ENCODE results near the gene CBARP. TPM values are rescaled to one million over a fixed set of nuclear protein-coding genes. Genes with fewer than 3 reads are reported as not detected.

The CBARP gene
- total RNA-seq, 1 donor from 2014 or later: 26.2 TPM

DNA sequence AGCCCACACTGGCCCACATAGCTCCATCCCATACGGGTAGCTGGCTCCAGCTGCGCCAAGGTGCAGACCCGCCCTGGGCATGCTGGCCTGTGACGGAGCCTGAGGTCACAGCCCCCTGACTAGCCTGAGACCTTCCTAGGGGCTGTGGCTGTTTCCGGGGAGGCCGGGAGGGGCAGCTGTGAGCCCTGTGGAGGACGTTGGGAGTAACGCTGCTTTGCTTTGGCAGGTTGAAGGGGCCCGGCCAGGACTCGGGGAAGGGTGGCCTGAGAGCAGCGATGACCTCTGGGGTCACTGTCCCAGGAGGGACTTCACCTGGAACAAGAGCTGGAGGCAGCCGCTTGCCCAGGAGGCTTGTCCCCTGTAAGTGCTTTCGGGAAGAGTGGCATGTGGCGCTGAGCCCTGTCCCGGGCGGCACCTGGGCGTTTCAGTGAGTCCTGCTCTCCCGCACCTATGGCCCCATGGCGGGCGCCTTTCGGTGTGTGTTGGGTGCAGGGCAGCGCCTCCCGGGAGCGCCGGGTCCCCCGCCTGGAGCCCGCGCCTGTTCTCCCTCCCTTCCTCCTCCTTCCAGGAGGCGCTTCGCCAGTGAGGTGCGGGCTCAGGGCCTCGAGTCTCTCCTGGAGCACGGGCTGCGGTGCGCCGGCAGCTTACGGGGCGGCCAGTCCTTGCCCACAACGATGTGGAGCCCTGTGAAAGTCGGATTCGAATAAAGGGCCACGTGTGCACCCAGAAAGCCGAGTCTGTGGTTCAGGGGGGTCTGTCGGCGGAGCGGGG is 36.5 kb upstream of the CBARP start:
- H3K27me3 Mint-ChIP-seq (ENCODE audit: low read depth): peaks cover 19% of the 10 kb centered on the region
- H3K36me3 Mint-ChIP-seq (ENCODE audit: low read depth): peaks cover 23% of the 10 kb centered on the region
- peak overlapping the region; percentile 84 for H3K4me3 Mint-ChIP-seq
- TF ChIP-seq, protein P1, sequence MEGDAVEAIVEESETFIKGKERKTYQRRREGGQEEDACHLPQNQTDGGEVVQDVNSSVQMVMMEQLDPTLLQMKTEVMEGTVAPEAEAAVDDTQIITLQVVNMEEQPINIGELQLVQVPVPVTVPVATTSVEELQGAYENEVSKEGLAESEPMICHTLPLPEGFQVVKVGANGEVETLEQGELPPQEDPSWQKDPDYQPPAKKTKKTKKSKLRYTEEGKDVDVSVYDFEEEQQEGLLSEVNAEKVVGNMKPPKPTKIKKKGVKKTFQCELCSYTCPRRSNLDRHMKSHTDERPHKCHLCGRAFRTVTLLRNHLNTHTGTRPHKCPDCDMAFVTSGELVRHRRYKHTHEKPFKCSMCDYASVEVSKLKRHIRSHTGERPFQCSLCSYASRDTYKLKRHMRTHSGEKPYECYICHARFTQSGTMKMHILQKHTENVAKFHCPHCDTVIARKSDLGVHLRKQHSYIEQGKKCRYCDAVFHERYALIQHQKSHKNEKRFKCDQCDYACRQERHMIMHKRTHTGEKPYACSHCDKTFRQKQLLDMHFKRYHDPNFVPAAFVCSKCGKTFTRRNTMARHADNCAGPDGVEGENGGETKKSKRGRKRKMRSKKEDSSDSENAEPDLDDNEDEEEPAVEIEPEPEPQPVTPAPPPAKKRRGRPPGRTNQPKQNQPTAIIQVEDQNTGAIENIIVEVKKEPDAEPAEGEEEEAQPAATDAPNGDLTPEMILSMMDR (conservative IDR thresholded peaks at IDR 0.05): no peak
- no peaks in the 10 kb centered on the region for H3K9me3 Mint-ChIP-seq
- H3K27ac Mint-ChIP-seq (ENCODE audit: unreplicated experiment): no peak overlapping the region
- H3K4me1 Mint-ChIP-seq: peaks cover 49% of the 10 kb centered on the region
- DNase-seq (ENCODE audit: low read depth, low spot score): no peak

DNA sequence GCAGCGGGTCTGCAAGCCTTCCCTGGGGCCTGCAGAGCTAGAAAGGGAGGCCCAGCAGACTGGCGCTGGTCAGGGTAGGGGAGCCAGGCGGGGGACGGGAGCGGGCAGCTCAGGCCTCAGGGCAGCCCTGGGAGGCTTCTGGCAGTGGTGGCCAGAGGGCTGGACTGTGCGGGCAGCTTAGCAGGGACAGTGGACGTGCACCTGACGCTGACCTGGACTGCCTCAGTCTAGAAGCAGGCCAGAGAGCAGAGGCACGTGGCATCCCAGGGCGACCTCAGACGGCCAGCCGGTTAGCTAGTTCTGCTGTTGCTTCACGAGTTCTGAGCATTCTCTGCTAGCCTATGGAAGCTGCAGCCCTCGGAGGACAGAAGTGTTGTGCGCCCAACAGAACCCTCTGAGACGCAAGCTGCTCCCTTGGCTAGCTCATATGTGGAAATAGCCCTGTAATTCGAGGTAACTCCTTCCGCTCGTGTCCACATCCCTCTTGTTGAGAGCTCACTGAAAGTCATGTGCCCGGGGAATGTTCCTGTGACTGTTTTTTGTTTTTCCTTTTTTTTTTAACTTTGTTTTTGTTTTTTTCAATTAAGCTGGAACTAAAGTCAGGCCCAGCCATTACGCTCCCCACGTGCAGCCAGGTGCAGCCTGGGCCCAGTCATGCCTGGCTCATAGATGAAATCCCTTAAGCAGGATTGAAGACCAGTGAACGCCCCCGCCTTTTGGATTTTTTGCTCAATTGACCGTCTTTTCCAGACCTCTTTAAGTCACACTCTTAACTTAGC is 35.6 kb upstream of the CBARP start:
- Mint-ChIP-seq H3K4me3 (peak overlapping the region; percentile 84), H3K36me3 (ENCODE audit: low read depth) (peaks cover 23% of the 10 kb centered on the region), H3K27ac (ENCODE audit: unreplicated experiment) (no peak overlapping the region), H3K27me3 (ENCODE audit: low read depth) (peaks cover 22% of the 10 kb centered on the region), H3K9me3 (no peaks in the 10 kb centered on the region), H3K4me1 (peaks cover 55% of the 10 kb centered on the region)
- DNase-seq (ENCODE audit: low read depth, low spot score): no peak
- TF ChIP-seq, protein P1 (conservative IDR thresholded peaks at IDR 0.05): no peak

DNA sequence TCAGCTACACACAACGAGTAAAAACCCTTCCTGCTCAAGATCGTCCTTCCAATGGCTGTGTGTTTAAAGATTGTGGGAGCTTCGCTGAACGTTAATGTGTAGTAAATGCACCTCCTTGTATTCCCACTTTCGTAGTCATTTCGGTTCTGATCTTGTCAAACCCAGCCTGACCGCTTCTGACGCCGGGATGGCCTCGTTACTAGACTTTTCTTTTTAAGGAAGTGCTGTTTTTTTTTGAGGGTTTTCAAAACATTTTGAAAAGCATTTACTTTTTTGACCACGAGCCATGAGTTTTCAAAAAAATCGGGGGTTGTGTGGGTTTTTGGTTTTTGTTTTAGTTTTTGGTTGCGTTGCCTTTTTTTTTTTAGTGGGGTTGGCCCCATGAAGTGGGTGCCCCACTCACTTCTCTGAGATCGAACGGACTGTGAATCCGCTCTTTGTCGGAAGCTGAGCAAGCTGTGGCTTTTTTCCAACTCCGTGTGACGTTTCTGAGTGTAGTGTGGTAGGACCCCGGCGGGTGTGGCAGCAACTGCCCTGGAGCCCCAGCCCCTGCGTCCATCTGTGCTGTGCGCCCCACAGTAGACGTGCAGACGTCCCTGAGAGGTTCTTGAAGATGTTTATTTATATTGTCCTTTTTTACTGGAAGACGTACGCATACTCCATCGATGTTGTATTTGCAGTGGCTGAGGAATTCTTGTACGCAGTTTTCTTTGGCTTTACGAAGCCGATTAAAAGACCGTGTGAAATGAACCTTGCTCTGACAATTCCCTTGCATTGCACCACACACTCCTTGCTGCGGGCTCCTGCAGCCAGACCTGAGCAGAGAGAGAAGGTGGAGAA is 34.8 kb upstream of the CBARP start:
- no peak for DNase-seq (ENCODE audit: low read depth, low spot score)
- no peak overlapping the region for H3K27ac Mint-ChIP-seq (ENCODE audit: unreplicated experiment)
- TF ChIP-seq, protein P1 (conservative IDR thresholded peaks at IDR 0.05): no peak
- peaks cover 23% of the 10 kb centered on the region for H3K36me3 Mint-ChIP-seq (ENCODE audit: low read depth)
- H3K4me1 Mint-ChIP-seq: peaks cover 61% of the 10 kb centered on the region
- peaks cover 22% of the 10 kb centered on the region for H3K27me3 Mint-ChIP-seq (ENCODE audit: low read depth)
- peak overlapping the region; percentile 84 for H3K4me3 Mint-ChIP-seq
- no peaks in the 10 kb centered on the region for H3K9me3 Mint-ChIP-seq

DNA sequence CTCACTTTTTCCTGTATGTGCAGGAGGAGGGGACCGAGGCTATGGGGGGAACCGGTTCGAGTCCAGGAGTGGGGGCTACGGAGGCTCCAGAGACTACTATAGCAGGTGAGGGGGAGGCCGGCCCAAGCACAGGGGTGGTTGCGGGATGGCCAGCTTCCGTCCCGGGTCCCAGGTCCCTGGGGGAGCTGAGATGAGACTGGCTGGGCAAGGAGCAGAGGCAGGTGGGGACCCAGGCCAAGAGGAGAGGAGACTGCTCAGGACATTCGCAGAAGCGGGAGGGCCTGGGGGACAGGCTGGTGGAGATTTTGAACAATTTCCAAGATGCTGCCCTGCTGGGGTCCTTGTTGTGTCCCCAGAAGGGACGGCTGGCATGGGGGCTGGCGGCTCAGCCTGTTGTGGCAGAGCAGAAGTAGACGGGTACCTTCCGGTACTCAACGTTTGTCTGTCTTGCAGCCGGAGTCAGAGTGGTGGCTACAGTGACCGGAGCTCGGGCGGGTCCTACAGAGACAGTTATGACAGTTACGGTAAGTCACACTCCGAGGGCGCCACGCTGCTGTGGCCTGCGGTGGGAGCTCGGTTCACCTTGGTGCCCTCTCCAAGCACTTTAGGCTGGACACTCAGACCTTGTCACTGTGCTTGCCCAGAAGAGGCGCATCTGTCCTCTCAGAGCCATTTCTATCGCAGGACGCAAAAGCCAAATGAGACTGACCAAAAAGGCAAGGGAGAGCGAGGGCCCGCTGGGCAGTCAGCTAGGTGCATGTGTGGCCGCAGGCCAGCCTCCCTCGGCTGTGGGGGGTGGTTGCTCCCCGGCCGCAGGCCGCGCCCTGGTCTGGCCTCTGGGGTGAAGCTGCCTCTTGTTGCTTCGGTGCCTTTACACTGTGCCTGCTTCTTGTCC is 34.0 kb upstream of the CBARP start:
- Mint-ChIP-seq H3K27ac (ENCODE audit: unreplicated experiment) (no peak overlapping the region), H3K9me3 (no peaks in the 10 kb centered on the region), H3K4me1 (peaks cover 65% of the 10 kb centered on the region), H3K27me3 (ENCODE audit: low read depth) (peaks cover 28% of the 10 kb centered on the region), H3K4me3 (peak overlapping the region; percentile 91), H3K36me3 (ENCODE audit: low read depth) (peaks cover 23% of the 10 kb centered on the region)
- no peak for DNase-seq (ENCODE audit: low read depth, low spot score)
- TF ChIP-seq, protein P1 (conservative IDR thresholded peaks at IDR 0.05): no peak
